ENCODE results near the gene CHRDL2. TPM values are rescaled to one million over a fixed set of nuclear protein-coding genes. Genes with fewer than 3 reads are reported as not detected.

Gene CHRDL2, protein sequence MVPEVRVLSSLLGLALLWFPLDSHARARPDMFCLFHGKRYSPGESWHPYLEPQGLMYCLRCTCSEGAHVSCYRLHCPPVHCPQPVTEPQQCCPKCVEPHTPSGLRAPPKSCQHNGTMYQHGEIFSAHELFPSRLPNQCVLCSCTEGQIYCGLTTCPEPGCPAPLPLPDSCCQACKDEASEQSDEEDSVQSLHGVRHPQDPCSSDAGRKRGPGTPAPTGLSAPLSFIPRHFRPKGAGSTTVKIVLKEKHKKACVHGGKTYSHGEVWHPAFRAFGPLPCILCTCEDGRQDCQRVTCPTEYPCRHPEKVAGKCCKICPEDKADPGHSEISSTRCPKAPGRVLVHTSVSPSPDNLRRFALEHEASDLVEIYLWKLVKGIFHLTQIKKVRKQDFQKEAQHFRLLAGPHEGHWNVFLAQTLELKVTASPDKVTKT
- total RNA-seq = not detected in 2 replicates

GRCh38 chr11:74731301-74732094 lies at the start of gene CHRDL2:
CHRDL2 (minus strand) TSS chr11:74731426; CDS start chr11:74730888, 538 bp downstream.

GRCh38 chr11:74748211-74749126 lies 17.2 kb upstream of the CHRDL2 start, which contains the start of gene RNF169:
RNF169 (plus strand) TSS chr11:74748849; CDS start chr11:74748881, 32 bp downstream.

Other genes with a start within 250 kb of the CHRDL2 start
- 3.0 and 4.0 TPM in 2 replicates for gene LIPT2, start 237.7 kb downstream of the CHRDL2 start, total RNA-seq
- 11.3 and 20.0 TPM in 2 replicates for gene POLD3, start 138.8 kb downstream of the CHRDL2 start, total RNA-seq
- 7.9 and 10.3 TPM in 2 replicates for gene RNF169, start 17.4 kb upstream of the CHRDL2 start, total RNA-seq
- gene XRRA1, start 217.7 kb upstream of the CHRDL2 start, total RNA-seq = 9.1 and 11.8 TPM in 2 replicates
- gene SPCS2, start 217.8 kb upstream of the CHRDL2 start, total RNA-seq = 21.7 and 22.4 TPM in 2 replicates

Data from bronchus fibroblast of lung (primary cell).